Measurements from ENCODE around the gene DNM1. TPM values are rescaled to one million over a fixed set of nuclear protein-coding genes. Genes with fewer than 3 reads are reported as not detected.

DNM1 gene
- polyA plus RNA-seq, 1 of the 3 experiments (the other 2 are of a cell fraction), result 35.7 TPM

DNA sequence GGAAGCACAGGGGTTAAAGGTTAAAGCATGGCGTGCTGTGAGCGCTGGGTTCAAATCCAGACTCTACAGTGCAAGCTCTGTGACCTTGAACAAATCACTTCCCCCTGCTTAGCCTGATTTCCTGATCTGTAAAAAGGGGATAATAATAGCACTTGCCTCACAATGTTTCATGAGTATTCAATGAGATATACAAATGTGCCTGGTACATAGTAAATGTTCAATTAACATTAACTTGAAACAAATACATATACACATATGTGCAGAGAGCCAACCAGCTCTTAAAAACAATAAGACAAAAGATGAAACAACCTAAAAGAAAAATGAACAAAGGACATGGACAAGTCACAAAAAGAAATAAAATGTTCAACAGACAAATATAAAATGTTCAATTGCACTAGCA is 15.8 kb upstream of the DNM1 start:
- no peak for TF ChIP-seq SIN3A (IDR thresholded peaks at IDR 0.05; ENCODE audit: borderline replicate concordance, low read depth, low read length)
- TF ChIP-seq ELF1 (IDR thresholded peaks at IDR 0.05), result no peak
- TF ChIP-seq RFX5 (IDR thresholded peaks at IDR 0.05; ENCODE audit: low read length), result no peak
- no peak for TF ChIP-seq TAF1 (IDR thresholded peaks at IDR 0.05; ENCODE audit: borderline replicate concordance, low read depth, low read length)
- no peak for TF ChIP-seq RAD21 (IDR thresholded peaks at IDR 0.05; ENCODE audit: low read length)
- TF ChIP-seq FOXJ3 (CRISPR knock-in tag; IDR thresholded peaks at IDR 0.05), result no peak
- no peak for TF ChIP-seq FOXM1 (IDR thresholded peaks at IDR 0.05; ENCODE audit: low read depth)
- TF ChIP-seq, protein P1, sequence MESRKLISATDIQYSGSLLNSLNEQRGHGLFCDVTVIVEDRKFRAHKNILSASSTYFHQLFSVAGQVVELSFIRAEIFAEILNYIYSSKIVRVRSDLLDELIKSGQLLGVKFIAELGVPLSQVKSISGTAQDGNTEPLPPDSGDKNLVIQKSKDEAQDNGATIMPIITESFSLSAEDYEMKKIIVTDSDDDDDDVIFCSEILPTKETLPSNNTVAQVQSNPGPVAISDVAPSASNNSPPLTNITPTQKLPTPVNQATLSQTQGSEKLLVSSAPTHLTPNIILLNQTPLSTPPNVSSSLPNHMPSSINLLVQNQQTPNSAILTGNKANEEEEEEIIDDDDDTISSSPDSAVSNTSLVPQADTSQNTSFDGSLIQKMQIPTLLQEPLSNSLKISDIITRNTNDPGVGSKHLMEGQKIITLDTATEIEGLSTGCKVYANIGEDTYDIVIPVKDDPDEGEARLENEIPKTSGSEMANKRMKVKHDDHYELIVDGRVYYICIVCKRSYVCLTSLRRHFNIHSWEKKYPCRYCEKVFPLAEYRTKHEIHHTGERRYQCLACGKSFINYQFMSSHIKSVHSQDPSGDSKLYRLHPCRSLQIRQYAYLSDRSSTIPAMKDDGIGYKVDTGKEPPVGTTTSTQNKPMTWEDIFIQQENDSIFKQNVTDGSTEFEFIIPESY (IDR thresholded peaks at IDR 0.05; ENCODE audit: borderline replicate concordance, low read depth), result no peak
- TF ChIP-seq, protein P2, sequence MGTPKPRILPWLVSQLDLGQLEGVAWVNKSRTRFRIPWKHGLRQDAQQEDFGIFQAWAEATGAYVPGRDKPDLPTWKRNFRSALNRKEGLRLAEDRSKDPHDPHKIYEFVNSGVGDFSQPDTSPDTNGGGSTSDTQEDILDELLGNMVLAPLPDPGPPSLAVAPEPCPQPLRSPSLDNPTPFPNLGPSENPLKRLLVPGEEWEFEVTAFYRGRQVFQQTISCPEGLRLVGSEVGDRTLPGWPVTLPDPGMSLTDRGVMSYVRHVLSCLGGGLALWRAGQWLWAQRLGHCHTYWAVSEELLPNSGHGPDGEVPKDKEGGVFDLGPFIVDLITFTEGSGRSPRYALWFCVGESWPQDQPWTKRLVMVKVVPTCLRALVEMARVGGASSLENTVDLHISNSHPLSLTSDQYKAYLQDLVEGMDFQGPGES (IDR thresholded peaks at IDR 0.05; ENCODE audit: low read depth, low read length), result no peak
- TF ChIP-seq RCOR1 (IDR thresholded peaks at IDR 0.05; ENCODE audit: low read length), result no peak
- no peak for TF ChIP-seq MXI1 (IDR thresholded peaks at IDR 0.05; ENCODE audit: low read depth, low read length)
- TF ChIP-seq, protein P3, sequence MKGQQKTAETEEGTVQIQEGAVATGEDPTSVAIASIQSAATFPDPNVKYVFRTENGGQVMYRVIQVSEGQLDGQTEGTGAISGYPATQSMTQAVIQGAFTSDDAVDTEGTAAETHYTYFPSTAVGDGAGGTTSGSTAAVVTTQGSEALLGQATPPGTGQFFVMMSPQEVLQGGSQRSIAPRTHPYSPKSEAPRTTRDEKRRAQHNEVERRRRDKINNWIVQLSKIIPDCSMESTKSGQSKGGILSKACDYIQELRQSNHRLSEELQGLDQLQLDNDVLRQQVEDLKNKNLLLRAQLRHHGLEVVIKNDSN (IDR thresholded peaks at IDR 0.05; ENCODE audit: borderline replicate concordance, low read depth), result no peak
- TF ChIP-seq TEAD4 (IDR thresholded peaks at IDR 0.05; ENCODE audit: borderline replicate concordance, insufficient read depth), result no peak
- TF ChIP-seq TCF12 (IDR thresholded peaks at IDR 0.05), result no peak
- TF ChIP-seq SMC3 (IDR thresholded peaks at IDR 0.05; ENCODE audit: low read depth, low read length), result no peak
- no peak for TF ChIP-seq YY1 (IDR thresholded peaks at IDR 0.05; ENCODE audit: low read depth)
- Histone ChIP-seq H3F3A (replicated peaks; ENCODE audit: insufficient read depth) (peaks cover 11% of the 10 kb centered on the region), H3K4me1 (ENCODE audit: control insufficient read depth in 1 of 2, insufficient read depth in 2 of 2, low read depth in 1 of 2, low read length in 1 of 2) (peaks cover 5 to 9% of the 10 kb centered on the region in 2 experiments; a peak in 2 of 4 replicates), H3K4me3 (ENCODE audit: low read depth in 2 of 2, low read length in 1 of 2) (no peak overlapping the region), H3K27me3 (ENCODE audit: insufficient read depth) (no peaks in the 10 kb centered on the region), H2AFZ (ENCODE audit: low read depth) (no peak overlapping the region), H3K9me3 (no peaks in the 10 kb centered on the region), H3K4me2 (no peak overlapping the region), H3K9ac (no peak overlapping the region), H3K36me3 (replicated peaks in 1 of 2; ENCODE audit: control insufficient read depth in 1 of 2, insufficient read depth in 2 of 2, low read length in 1 of 2) (peaks cover 24 to 36% of the 10 kb centered on the region in 2 experiments), H4K20me1 (ENCODE audit: insufficient read depth) (no peaks in the 10 kb centered on the region), H3K9me2 (no peaks in the 10 kb centered on the region), H3K27ac (ENCODE audit: low read depth in 2 of 2, low read length in 1 of 2) (no peak overlapping the region), H3K79me2 (ENCODE audit: insufficient read depth) (peaks cover 36% of the 10 kb centered on the region)
- POLR2A ChIA-PET, result no interaction called here
- CTCF ChIA-PET, result interaction anchor here (0.8 kb wide), 1 partner anchor 13 kb away, joined by 3 read pairs; no protein-coding TSS in a partner anchor
- 93% methylated on average over 2 of the region's 2 CpGs for WGBS (ENCODE audit: low lambda C conversion rate)
- DNase-seq, result no peak

Measured in SK-N-SH (cell line).